Right hindlimb (tissue), 1 donor: ENCODE data around the gene CCNI.
"Not testable (repeated sequence)": the region's sequence is repeated elsewhere in the genome, so short reads cannot be mapped to it uniquely, and the experiment has no call there.

Experiments used
- DNase-seq: peaks from one replicate; pipeline ENCODE4 v3.0.0-alpha.2; 2018

Gene CCNI, protein sequence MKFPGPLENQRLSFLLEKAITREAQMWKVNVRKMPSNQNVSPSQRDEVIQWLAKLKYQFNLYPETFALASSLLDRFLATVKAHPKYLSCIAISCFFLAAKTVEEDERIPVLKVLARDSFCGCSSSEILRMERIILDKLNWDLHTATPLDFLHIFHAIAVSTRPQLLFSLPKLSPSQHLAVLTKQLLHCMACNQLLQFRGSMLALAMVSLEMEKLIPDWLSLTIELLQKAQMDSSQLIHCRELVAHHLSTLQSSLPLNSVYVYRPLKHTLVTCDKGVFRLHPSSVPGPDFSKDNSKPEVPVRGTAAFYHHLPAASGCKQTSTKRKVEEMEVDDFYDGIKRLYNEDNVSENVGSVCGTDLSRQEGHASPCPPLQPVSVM

DNA sequence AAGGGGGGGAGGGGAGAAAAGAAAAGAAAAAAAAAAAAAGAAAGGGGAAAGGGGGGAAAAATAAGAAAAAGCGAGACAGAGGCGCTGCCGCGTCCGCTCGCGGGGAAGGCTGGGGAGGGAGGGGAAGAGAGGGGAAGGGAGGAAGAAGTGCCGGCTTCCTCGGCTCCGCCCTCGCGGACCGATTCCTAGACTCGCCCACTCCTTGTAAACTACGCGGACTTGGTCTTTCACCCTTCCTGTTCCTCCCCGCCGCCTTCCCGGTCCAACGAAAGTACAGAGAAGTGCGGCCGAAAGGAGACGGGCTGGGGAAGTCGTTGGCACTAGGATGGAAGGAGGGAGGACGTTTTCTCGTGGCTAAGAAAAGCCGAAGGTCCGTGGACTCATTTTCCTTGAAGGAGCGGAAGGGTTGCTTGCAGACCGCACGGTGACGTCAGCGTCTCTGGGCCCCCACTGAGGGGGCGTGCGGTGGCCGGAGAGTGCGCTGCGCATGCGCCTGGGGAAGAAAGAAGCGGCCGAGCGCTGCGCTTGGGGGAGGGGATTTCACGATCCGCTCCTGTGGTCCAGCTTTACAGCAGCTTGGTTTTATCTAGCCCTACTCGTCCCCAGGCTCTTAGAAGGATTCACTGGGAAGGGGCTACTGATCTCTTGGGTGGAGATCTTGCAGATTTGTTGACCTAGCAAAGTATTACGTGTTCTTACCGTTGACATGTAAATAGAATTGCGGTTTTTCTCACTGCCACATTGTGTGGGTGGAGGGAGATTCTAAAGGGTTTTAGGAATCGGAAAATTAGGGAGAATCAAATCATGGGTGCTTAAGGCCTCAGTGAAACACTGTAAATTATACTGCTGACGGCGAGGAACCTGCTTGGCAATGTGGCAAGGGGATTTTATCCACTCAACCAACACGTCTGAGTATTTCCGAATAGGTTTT lies at the start of gene CCNI:
Gene CCNI (minus strand): TSS at position 121 of the 931 bp plus-strand sequence. CDS start 9,627 bp downstream, outside the sequence.
- peak; percentile 98 for DNase-seq

GRCh38 chr4:77124576-77124975 lies 48.8 kb upstream of the CCNI start:
- DNase-seq = no peak

DNA sequence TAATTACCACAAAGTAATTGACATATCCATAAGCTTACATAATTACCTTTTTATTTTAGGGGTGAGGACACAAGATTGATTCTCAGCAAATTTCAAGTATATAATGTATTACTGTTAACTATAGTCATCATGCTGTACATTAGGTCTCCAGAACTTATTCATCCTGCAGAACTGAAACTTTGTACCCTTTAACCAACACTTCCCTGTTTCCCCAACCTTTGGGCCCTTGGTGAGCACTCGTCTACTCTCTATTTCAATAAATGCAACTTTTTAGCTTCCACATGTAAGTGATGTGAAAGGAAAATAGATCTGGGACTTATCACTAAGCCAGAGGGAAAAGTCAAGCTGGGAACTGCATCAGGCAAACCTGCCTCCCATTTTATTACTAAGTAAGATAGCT lies 47.6 kb upstream of the CCNI start:
- DNase-seq = no peak

GRCh38 chr4:77122656-77123055 lies 46.9 kb upstream of the CCNI start:
- DNase-seq = no peak

DNA sequence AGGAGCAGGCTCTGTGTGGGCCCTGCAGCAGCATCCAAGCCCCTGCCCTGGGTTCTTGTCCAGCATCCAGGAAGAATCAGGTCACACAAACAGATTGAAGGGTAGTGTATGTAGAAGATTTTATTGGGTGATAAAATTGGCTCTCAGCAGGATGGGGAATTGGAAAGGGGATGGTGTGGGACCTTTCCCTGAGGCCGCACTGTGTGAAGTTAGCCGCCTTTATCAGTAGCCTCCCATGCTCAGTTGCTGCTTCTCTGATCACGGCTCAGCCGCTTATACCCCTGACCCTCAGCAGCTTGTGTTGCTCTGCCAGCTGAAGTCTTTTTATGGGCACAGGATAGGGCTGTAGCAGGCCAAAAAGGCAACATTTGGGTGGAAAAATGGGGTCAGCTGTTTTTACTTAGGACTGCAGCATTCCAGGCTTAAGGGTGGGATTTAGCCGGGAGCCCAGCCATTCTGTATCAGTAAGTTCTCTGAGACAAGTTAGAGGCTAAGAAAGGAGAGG lies 46.0 kb upstream of the CCNI start:
- peak; percentile 30 for DNase-seq

GRCh38 chr4:77120886-77121508 lies 45.2 kb upstream of the CCNI start:
- DNase-seq = no peak

DNA sequence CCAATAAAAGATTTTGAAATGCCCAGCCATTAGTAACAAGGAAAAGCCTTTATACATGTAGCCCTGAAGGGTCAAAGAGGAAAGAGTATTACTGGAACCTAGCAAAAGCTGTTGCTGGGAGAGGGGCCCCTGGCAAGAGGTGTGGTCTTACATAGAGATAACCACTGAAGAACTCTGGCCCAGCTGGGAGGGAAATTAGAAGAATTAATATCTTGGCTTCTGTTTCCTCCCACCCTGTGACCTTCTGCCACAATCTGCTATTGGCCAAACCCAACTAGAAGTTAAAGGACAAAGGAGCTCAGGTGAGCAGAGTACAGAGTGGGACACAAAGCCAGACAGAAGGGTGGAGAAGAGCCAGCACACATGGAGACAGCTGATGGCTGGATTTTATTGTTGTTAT lies 41.9 kb upstream of the CCNI start:
- no peak for DNase-seq

DNA sequence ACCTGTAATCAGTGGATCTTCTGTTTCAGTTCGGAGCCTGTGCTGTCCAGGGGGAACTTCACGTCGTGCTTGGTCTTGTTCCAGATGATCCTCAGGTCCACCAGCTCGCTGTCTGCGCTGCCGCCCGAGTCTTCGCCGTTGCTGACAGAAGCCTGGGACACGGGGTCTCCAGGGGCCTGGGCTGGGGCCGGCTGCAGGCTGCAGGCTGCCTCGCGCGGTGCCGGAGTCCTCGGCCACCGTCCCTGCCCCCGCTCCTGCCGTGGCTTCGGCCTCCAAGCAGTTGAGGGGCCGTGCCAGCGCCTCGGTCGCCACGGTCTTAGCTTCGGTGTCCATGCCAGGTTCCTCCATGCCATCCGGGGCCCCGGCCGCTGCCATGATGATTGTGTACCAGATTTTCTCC lies 37.3 kb upstream of the CCNI start:
- no peak for DNase-seq

- no peak for DNase-seq
These were observed 34.9 kb upstream of the CCNI start for GRCh38 chr4:77110730-77111129.

DNA sequence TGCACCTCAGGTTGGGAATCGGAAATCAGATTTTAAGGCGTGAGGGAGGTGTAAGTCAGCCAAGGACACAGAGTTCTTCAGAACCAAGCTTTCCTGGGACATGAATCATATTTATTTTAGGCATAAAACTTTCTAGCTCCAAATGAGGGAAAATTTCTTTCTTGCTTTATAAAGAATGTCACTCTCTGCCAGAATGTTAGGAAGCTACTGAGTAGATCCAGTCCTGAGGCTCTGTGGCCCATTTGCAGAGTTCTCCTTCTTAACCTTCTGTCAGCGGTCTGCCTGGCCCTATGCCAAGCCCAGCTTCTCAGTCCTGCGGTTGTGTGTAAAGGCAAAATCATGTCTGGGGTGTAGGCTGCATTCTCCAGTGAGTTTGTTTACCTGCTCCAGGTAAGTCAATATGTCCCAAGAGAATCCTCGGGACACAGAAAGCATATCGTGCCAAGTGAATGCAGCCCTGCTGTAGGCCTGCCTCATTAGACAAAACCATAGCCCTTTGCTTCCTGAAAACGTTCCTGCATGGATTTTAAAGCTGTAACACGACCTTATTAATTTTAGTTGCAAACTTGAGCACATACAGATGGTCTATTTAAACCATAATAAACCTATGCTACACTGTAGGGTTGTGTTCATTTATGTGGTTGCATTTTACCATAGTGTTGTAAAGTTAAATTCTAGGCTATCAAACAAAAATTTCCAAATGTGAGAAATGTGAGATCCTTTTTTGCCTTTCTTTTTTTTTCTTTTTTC lies 29.2 kb upstream of the CCNI start:
- peak; percentile 62 for DNase-seq

DNA sequence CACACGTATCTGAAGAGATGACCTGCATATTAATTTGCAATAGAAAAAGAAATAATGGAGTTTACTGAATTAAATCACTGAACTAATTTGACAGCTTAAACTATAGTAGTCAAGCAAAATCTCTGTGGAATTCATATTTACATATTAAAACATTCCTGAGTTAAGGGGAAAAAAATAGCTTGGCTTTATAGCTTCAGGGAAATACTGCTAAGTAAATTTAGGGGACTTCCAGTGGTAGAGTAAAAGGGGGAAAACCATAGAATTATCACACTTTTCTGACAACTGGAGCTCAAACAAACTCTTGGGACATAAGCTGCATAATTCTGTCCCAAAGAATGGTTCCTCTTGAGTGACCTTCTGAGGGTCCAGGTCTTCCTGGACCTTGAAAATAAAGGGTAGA lies 28.6 kb upstream of the CCNI start:
- no peak for DNase-seq

GRCh38 chr4:77100234-77100633 lies 24.4 kb upstream of the CCNI start:
- no peak for DNase-seq

DNA sequence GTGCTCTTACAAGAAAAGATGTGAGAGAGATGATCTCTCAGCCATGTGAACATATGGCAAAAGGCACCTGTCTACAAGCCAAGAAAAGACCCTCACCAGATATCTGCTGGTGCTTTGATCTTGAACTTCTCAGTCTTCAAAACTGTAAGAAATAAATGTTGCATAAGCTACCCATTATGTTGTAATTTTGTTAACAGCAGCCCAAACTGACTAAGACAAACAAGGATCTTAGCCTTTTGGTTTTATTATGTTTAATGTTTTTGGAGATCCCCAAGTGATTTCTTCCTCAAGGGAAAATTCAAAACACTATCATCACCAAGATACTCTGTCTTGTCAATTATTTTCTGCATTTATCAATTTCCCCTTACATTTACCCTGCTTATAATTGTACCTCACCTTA lies 21.8 kb upstream of the CCNI start:
- no peak for DNase-seq

DNA sequence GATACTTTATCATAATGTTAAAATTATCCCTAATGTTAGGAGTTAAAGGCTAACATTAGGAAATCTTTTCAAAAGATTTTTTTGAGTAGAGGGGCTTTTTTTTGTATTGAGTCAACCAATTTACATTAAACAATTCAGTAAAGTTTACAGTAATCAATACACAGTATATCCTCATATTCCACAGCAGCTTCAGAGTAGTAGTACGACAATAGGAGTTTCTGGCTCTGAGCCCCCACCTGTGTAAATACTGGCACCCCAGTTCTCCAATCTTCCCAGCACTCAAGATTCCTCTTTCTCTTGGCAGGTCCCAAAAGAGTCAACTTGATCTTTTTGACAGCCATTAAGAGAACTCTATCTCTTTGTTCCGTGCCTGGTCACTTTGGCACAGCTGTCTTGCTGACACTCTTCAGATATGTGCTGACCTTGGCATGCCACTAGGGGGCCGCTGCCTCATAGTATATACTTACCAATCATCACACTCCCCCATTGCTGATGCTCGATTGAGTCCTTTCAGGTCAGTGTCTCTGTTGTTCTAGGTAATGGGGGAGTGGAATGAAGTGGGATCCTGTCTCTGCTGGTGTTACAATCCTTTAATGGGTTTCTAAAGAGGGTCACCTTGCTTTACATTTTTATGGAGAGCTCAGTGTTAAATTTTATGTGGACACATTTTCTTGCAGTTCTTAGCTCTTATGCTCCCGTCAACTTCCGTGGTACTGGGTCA lies 19.5 kb upstream of the CCNI start:
- peak; percentile 74 for DNase-seq

DNA sequence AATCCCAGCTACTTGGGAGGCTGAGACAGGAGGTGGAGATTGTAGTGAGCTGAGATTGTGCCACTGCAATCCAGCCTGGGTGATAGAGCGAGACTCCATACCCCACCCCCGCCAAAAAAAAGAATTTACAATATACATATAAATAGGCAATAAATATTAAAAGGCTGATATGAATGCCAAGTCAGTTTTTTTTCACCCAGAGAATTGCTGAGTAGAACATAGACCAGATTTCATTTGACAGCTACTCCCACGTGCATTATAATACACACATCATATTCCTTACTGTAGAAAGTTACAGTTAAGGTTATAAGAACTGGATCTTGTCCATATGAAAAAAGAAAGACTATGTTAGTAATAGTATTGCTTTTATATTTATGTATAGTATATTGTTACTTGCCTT lies 18.7 kb upstream of the CCNI start:
- no peak for DNase-seq

DNA sequence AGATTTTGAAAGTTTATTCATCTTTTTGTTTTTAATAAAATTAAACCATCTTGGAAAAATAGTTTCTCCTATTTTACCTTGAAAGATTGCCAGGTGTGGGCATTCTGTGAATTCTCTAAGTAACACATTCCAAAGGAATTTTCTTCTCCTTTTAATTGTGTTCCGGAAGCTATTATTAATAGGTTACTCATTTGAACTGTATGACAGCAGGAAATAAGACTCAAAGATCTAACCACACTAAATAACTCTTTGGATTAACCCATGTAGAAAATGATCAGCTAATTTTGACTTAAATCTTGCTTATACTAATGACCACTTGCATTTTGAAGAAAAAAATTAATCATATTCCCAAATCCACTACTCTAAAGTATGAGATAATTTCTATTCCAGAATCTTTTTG lies 17.6 kb upstream of the CCNI start:
- DNase-seq = no peak

DNA sequence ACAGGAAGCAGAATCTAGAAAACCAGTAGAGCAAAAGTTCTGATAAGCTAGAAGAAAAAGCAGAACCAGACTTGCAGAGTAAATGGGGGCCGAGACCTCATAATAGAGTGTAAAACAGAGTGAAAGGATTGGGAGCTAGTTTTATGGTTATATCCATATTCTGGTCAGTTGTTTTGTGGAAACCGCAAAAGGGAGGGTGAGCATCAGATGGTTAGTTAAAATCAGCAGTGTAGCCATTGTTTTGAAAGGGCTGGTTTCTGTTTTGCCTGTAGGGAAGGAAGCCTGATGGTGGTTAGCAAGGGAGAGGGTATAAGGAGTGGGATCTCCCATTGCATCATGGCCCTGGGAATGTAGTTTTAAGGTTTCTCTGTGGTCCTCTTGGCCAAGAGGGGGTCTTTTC lies 17.2 kb upstream of the CCNI start:
- DNase-seq = no peak

GRCh38 chr4:77089866-77090265 lies 14.1 kb upstream of the CCNI start:
- no peak for DNase-seq

DNA sequence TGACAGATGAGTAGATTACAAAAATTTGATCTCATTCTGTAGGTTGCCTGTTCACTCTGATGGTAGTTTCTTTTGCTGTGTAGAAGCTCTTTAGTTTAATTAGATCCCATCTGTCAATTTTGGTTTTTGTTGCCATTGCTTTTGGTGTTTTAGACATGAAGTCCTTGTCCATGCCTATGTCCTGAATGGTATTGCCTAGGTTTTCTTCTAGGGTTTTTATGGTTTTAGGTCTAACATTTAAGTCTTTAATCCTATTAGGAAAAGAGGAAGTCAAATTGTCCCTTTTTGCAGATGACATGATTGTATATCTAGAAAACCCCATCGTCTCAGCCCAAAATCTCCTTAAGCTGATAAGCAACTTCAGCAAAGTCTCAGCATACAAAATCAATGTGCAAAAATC lies 11.2 kb upstream of the CCNI start:
- not testable (repeated sequence) for DNase-seq

DNA sequence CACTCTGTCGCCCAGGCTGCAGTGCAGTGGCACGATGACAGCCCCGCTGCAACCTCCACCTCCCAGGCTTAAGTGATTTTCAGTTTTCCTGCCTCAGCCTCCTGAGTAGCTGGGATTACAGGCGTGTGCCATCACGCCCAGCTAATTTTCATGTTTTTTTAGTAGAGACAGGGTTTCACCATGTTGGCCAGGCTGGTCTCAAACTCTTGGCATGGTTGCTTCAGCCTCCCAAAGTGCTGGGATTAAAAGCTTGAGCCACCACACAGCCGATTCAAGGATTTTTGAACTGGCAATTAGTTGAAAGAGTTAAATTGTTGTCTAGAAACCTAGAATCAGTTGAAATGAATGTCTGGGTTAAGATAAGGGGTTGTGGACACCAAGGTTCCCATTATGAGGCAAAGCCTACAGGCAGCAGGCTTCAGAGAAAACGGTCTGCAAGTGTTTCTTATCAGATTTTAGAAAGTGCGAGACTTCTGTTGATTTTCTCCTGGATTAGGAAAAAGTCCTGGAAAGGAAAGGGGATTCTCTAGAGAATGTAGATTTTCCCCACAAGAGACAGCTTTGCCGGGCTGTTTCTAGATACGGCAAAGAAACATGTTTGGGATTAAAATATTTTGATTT lies 8.3 kb upstream of the CCNI start:
- no peak for DNase-seq

- DNase-seq = no peak
These were observed 7.3 kb upstream of the CCNI start for GRCh38 chr4:77082886-77083608.
